HG02678 (cell line): ENCODE results near the gene TTLL9.
"Not testable (repeated sequence)": the region's sequence is repeated elsewhere in the genome, so short reads cannot be mapped to it uniquely, and the experiment has no call there.

ENCODE experiments used
- ATAC-seq: cut with Tn5 transposase; IDR thresholded peaks from one replicate; pipeline ENCODE4 v1.9.1; 2021; ENCODE audit warnings: mild to moderate bottlenecking, moderate library complexity; ENCODE audit not compliant: unreplicated experiment

TTLL9 gene

GRCh38 chr20:31869942-31870725 lies at the start of gene TTLL9, which contains the start of gene DUSP15:
Gene TTLL9, plus strand, starts transcription at chr20:31870634. Its CDS starts 493 bp downstream, at chr20:31871127.
Gene DUSP15, minus strand, starts transcription at chr20:31870527. Its CDS starts 190 bp downstream, at chr20:31870337.
- ATAC-seq, result peak; percentile 39

- ATAC-seq, result no peak
Measured at GRCh38 chr20:31821427-31821826, 49.0 kb upstream of the TTLL9 start.

DNA sequence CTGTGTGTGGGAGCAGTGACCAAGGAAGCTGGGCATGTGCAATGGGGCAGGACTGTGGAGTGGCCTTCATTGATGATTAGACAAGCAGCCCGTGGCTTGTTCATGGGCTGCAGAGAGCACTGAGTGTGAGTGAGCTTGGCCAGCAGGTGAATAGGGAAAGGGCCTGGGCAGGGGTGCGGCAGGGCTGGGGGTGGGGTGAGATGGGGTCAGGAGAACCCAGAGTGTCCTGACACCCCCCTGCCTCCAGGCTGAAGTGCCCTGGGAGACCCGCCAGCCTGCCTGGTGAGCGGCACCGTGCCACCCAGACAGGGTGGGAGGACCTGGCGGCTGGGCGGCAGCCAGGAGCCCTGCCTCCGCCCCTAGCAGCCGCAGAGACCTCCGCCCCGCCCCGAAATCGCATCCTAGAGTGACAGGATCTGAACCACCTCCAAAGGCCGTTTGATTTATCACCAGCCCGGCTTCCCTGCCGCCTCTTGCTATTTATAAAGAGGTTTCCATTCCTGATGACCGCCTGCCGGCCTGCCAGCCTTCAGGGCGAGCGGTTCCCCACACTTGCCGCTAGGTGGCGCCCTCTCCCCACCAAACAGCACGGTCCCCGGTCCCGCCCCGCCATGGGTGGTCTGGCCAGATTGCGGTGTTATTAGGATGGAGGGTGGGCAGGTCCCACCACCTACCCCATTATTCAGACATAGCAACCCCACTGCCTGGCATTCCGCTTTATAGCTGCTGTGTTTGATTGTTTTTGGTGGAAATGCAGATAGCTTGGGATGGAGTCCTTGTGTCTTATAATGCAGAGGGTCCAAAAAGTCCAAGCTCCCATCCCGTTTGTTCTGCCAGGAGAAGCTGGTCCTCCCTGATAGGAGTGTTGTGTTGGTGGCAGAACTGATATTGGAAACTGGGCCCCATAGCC lies 47.8 kb upstream of the TTLL9 start:
- ATAC-seq, result peak; percentile 75

GRCh38 chr20:31823360-31824124 lies 46.9 kb upstream of the TTLL9 start:
- no peak for ATAC-seq

DNA sequence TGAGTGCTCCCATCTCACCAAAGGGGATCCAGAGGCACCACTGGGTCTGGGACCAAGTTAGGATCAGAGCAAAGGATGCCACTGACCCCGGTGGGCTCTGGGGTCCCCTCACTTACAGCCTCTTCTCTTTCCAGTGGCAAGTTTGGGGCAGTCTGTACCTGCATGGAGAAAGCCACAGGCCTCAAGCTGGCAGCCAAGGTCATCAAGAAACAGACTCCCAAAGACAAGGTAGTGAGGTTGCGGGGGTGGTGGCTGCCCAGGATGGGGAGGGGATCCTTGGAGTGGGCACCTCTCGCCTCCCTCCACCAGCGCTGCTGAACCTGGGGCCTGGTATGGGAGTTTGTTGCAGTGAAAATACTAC lies 46.3 kb upstream of the TTLL9 start:
- no peak for ATAC-seq

- ATAC-seq, result no peak
Measured at GRCh38 chr20:31824554-31825313, 45.7 kb upstream of the TTLL9 start.

DNA sequence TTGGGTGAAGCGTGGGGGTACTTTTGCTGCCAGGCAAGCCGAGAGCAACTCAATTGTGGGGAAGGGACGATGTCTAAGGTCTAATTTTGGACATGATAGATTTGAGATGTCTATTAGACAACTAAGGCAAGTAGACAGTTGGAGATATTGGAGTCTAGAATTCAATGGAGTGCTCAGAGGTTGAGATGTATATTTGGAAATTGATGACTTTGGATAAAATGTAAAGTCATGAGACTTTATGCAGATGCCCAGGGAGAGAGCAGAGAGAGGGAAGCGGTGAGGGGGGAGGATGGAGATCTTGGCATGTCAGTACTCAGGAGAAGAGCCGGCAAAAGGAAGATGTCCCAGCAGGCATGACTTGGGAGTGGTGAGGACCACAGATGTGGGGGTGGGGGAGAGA lies 44.4 kb upstream of the TTLL9 start:
- ATAC-seq, result no peak

GRCh38 chr20:31827059-31827458 lies 43.4 kb upstream of the TTLL9 start:
- no peak for ATAC-seq

DNA sequence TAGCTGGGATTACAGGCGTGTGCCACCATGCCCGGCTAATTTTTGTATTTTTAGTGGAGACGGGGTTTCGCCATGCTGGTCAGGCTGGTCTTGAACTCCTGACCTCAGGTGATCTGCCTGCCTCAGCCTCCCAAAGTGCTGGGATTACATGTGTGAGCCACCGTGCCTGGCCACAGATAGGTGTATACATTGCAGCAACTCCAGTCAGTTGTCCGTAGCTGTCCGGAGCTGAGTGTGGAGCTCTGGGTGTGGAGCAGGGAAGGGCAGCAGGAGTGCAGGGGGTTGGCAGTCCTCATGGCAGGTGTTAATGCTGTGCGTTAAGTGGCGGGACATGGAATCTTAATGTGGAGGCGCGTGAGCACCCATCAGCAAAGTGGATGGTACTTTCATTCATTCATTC lies 42.4 kb upstream of the TTLL9 start:
- ATAC-seq, result not testable (repeated sequence)

GRCh38 chr20:31829731-31830130 lies 40.7 kb upstream of the TTLL9 start:
- ATAC-seq, result no peak

DNA sequence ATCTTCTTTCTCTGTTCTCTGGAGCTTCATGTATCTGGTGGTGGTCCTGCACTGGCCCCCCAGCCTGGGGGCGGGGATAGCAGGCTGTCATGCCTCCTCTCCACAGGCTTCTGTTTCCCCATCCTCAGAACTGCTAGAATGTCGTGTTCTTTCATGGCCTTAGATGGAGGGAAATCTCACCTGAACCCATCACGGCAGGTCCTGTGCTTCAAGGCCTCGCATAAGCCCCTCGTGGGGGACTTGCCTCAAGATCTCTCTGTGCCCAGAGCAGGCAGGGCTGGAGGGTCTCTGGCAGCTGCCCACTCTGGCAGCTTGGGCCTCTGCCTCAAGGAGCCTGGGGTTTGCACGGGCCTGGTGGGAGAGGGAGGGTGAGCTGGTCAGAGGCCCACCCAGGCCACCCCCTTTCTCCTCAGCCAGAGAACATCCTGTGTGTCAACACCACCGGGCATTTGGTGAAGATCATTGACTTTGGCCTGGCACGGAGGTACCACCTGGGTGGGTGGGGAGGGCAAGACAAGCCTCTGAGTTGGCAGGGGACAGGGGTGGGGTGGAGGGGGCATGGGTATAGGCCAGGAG lies 39.9 kb upstream of the TTLL9 start:
- ATAC-seq, result no peak

DNA sequence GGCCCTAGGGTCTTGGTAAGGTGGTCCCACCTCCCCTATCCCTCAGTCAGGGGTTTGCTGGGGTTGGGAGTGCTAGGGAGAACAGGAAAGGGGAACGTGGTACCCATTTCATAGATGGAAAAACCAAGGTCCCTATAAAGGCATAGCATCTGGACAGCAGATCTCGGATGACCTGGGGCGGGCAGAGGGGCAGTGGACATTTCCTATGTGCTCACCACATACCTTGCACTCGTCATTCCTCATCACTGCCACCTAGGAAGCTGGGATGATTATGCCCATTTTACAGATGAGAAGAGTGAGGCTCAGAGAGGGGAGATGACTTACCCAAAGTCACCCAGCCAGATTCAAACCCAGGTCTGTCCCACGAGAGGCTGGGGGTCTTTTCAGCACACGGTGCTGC lies 39.2 kb upstream of the TTLL9 start:
- no peak for ATAC-seq

- no peak for ATAC-seq
Measured at GRCh38 chr20:31831771-31832306, 38.6 kb upstream of the TTLL9 start.

DNA sequence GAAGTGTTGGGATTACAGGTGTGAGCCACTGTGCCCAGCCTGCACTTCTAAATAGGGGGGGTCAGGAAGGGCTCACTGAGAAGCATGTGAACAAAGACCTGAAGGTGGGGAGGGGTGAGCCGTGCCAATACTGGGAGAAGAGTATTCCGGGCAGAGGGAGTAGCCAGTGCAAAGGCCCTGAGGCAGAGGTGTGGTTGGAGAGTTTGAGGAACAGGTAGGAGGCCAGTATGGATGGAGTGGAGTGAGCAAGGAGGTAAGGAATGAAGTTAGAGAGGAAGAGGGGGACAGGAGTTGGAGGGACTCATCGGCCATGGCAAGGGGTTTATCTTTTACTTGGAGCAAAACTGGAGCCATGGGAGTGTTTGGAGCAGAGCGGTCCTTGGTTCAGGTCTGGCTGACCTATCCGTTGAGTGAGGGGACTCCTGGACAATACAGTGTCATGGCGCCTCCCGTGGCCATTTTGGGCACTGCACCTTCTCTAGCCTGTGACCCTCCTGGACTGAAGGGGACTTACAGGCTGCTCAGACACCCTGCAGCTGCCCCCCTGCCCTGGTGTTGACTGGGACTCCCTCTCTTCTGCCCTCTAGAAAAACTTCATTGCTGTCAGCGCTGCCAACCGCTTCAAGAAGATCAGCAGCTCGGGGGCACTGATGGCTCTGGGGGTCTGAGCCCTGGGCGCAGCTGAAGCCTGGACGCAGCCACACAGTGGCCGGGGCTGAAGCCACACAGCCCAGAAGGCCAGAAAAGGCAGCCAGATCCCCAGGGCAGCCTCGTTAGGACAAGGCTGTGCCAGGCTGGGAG lies 37.1 kb upstream of the TTLL9 start:
- no peak for ATAC-seq

DNA sequence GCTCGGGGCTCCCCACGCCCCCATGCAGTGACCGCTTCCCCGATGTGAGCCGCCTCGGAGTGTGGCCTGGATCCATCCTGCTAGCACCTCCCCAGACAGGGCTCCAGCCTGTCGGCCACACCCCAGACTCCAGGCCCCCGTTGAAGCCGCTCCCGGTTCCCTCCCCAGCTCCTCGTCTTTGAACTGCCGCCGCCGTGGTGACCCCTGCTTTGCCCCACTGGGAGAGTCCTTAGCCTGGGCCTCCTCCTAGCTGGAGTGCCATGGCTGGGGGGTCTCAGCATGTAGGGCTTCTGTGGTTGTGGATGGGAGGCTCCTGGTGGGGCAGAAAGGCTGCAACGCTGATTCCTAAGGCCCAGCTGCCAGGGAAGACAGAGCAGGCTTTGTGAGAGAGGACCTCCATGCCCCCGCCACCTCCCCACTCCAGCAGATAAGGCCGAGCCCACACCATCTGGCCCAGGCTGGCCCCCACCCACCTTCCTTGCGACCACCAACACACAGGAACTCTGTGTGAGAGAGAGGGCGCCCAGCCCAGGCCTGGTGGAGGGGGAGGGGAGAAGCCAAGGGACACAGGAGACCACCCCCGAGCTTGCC lies 36.4 kb upstream of the TTLL9 start:
- ATAC-seq, result no peak

GRCh38 chr20:31835554-31835953 lies 34.9 kb upstream of the TTLL9 start:
- no peak for ATAC-seq

- peak; percentile 70 for ATAC-seq
Measured at GRCh38 chr20:31835977-31836852, 34.2 kb upstream of the TTLL9 start.
